ENCODE data around the gene RHBDD2.

The RHBDD2 gene

GRCh38 chr7:75916259-75916658 is 37.4 kb downstream of the RHBDD2 start:
- FAIRE-seq: no peak
- no peak for DNase-seq (ENCODE audit: insufficient read length)
- TF ChIP-seq TAF1 (IDR thresholded peaks at IDR 0.05; ENCODE audit: borderline replicate concordance, low read depth, low read length): no peak
- no peak for TF ChIP-seq POLR2A (IDR thresholded peaks at IDR 0.05; ENCODE audit: low read depth, low read length)
- TF ChIP-seq POLR2AphosphoS5 (IDR thresholded peaks at IDR 0.05; ENCODE audit: low read depth, low read length): no peak

- FAIRE-seq (no peak), DNase-seq (ENCODE audit: insufficient read length) (no peak)
- TF ChIP-seq TAF1 (IDR thresholded peaks at IDR 0.05; ENCODE audit: borderline replicate concordance, low read depth, low read length) (no peak), POLR2AphosphoS5 (IDR thresholded peaks at IDR 0.05; ENCODE audit: low read depth, low read length) (no peak), POLR2A (IDR thresholded peaks at IDR 0.05; ENCODE audit: low read depth, low read length) (no peak)
These were observed 38.1 kb downstream of the RHBDD2 start for GRCh38 chr7:75916685-75917634.

GRCh38 chr7:75920431-75921161 is 41.8 kb downstream of the RHBDD2 start:
- no peak for TF ChIP-seq POLR2A (IDR thresholded peaks at IDR 0.05; ENCODE audit: low read depth, low read length)
- TF ChIP-seq POLR2AphosphoS5 (IDR thresholded peaks at IDR 0.05; ENCODE audit: low read depth, low read length): no peak
- no peak for TF ChIP-seq TAF1 (IDR thresholded peaks at IDR 0.05; ENCODE audit: borderline replicate concordance, low read depth, low read length)
- FAIRE-seq (no peak), DNase-seq (ENCODE audit: insufficient read length) (no peak)

- FAIRE-seq (no peak), DNase-seq (ENCODE audit: insufficient read length) (no peak)
- TF ChIP-seq TAF1 (IDR thresholded peaks at IDR 0.05; ENCODE audit: borderline replicate concordance, low read depth, low read length): no peak
- no peak for TF ChIP-seq POLR2A (IDR thresholded peaks at IDR 0.05; ENCODE audit: low read depth, low read length)
- TF ChIP-seq POLR2AphosphoS5 (IDR thresholded peaks at IDR 0.05; ENCODE audit: low read depth, low read length): no peak
These were observed 42.6 kb downstream of the RHBDD2 start for GRCh38 chr7:75921479-75921878.

- TF ChIP-seq POLR2AphosphoS5 (IDR thresholded peaks at IDR 0.05; ENCODE audit: low read depth, low read length) (no peak), POLR2A (IDR thresholded peaks at IDR 0.05; ENCODE audit: low read depth, low read length) (no peak), TAF1 (IDR thresholded peaks at IDR 0.05; ENCODE audit: borderline replicate concordance, low read depth, low read length) (no peak)
- DNase-seq (ENCODE audit: insufficient read length) (no peak), FAIRE-seq (peak; percentile 58)
These were observed 44.3 kb downstream of the RHBDD2 start for GRCh38 chr7:75922966-75923603.

- TF ChIP-seq POLR2A (IDR thresholded peaks at IDR 0.05; ENCODE audit: low read depth, low read length) (no peak), POLR2AphosphoS5 (IDR thresholded peaks at IDR 0.05; ENCODE audit: low read depth, low read length) (no peak), TAF1 (IDR thresholded peaks at IDR 0.05; ENCODE audit: borderline replicate concordance, low read depth, low read length) (no peak)
- DNase-seq (ENCODE audit: insufficient read length): no peak
- FAIRE-seq: no peak
These were observed 45.4 kb downstream of the RHBDD2 start for GRCh38 chr7:75924256-75924655.

GRCh38 chr7:75924889-75925288 is 46.1 kb downstream of the RHBDD2 start:
- FAIRE-seq (no peak), DNase-seq (ENCODE audit: insufficient read length) (no peak)
- no peak for TF ChIP-seq POLR2AphosphoS5 (IDR thresholded peaks at IDR 0.05; ENCODE audit: low read depth, low read length)
- no peak for TF ChIP-seq POLR2A (IDR thresholded peaks at IDR 0.05; ENCODE audit: low read depth, low read length)
- no peak for TF ChIP-seq TAF1 (IDR thresholded peaks at IDR 0.05; ENCODE audit: borderline replicate concordance, low read depth, low read length)

- TF ChIP-seq POLR2A (IDR thresholded peaks at IDR 0.05; ENCODE audit: low read depth, low read length) (no peak), POLR2AphosphoS5 (IDR thresholded peaks at IDR 0.05; ENCODE audit: low read depth, low read length) (no peak), TAF1 (IDR thresholded peaks at IDR 0.05; ENCODE audit: borderline replicate concordance, low read depth, low read length) (no peak)
- no peak for FAIRE-seq
- DNase-seq (ENCODE audit: insufficient read length): no peak
These were observed 47.0 kb downstream of the RHBDD2 start for GRCh38 chr7:75925717-75926435.

- peak; percentile 74 for FAIRE-seq
- TF ChIP-seq POLR2AphosphoS5 (IDR thresholded peaks at IDR 0.05; ENCODE audit: low read depth, low read length) (no peak), POLR2A (IDR thresholded peaks at IDR 0.05; ENCODE audit: low read depth, low read length) (no peak), TAF1 (IDR thresholded peaks at IDR 0.05; ENCODE audit: borderline replicate concordance, low read depth, low read length) (no peak)
- DNase-seq (ENCODE audit: insufficient read length): no peak
These were observed 49.7 kb downstream of the RHBDD2 start for GRCh38 chr7:75928568-75928914.

GRCh38 chr7:75931680-75932079 is 52.8 kb downstream of the RHBDD2 start:
- DNase-seq (ENCODE audit: insufficient read length) (no peak), FAIRE-seq (no peak)
- TF ChIP-seq POLR2AphosphoS5 (IDR thresholded peaks at IDR 0.05; ENCODE audit: low read depth, low read length): no peak
- no peak for TF ChIP-seq POLR2A (IDR thresholded peaks at IDR 0.05; ENCODE audit: low read depth, low read length)
- no peak for TF ChIP-seq TAF1 (IDR thresholded peaks at IDR 0.05; ENCODE audit: borderline replicate concordance, low read depth, low read length)

All from GM12892 (cell line).